HG02973 (cell line): ENCODE results near the gene TAOK3.
"Not testable (repeated sequence)": the region's sequence is repeated elsewhere in the genome, so short reads cannot be mapped to it uniquely, and the experiment has no call there.

Source experiments
- ATAC-seq: cut with Tn5 transposase; IDR thresholded peaks from one replicate; pipeline ENCODE4 v1.9.1; 2021; ENCODE audit warnings: moderate library complexity; ENCODE audit not compliant: unreplicated experiment

The TAOK3 gene

DNA sequence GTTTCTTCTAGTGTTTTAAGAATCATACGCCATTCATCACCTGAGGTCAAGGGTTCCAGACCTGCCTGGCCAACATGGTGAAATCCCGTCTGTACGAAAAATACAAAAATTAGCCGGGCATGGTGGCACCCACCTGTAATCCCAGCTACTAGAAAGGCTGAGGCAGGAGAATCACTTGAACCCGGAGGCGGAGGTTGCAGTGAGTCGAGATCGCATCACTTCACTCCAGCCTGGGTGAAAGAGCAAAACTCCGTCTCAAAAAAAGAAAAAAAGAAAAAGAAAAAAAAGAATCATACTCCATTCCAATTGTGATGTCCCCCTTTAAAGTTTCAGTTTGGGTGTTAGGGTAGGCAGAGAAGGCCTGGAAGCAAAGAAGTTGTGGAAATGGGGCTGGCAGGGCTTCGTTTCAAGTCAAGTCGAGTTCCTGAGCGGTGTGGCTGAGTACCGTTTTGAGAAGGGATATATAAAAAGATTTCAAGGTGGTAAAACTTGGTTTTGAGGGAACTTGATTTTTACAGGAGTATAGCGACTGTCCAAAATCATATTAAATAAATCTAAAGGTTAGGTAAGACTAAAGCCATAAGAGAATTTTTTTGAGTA is 1.5 kb upstream of the TAOK3 start:
- no peak for ATAC-seq

DNA sequence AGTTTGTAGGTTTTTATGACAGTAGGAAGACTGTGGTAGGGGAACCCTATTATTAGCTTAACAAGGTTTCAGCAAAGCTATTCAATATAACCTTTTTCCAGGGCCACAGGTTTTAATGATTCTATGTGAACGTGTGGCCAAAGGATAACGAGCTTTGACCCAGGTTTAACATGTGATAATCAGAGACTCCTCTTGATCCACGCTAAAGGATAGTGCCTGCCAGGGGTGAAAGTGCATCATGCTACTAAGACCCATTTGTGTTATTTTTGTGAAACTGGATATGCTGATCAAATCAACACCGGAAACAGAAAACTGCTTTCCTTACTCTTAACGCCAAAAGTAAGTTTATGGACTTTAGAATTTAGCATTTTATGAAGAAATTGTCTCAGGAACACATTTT is 909 bp upstream of the TAOK3 start:
- no peak for ATAC-seq

DNA sequence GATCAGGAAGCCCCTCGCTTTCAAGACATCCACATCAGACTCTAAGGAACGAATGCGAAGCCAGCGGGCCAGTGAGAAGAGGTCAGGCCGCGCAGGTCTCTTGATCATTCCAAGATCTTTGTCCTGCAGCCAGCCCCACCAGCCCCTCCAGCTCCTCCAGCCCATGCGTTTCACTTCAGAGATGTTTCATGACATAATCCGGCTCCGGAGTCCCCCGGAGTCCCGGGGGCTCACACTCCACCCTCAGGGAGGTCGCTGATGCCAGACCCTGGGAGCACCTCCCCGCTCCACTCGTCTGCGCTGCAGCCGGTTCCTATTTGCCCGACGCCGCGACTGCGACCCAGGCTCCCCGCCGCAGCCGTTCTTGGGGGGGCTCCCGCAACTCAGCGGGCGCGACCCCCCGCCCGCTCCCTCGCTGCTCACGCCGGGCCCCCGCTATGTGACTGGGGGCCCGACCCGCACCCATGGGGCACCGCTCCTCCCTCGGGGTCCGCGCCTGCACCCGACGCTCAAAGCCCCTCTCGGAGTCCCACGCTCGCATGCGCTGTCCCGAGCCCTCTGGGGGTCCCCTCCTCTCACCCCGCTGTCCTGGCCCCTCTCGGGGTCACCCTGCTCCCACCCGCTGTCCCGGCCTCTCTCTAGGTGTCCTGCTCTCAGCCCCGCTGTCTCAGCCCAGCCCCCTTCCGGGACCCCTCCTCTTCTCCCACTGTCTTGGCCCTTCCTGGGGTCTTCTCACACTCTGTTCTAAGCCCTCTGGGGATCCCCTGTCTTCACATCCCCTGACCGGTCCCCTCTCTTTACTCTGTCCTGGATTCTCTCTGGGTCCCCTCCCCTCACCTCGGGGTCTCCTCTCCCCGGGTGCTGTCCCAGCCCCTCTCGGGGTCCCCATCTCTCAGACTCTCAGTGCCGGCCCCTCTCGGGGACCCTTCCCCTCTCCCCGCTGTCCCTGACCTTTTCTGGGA is 1.1 kb downstream of the TAOK3 start:
- no peak for ATAC-seq

DNA sequence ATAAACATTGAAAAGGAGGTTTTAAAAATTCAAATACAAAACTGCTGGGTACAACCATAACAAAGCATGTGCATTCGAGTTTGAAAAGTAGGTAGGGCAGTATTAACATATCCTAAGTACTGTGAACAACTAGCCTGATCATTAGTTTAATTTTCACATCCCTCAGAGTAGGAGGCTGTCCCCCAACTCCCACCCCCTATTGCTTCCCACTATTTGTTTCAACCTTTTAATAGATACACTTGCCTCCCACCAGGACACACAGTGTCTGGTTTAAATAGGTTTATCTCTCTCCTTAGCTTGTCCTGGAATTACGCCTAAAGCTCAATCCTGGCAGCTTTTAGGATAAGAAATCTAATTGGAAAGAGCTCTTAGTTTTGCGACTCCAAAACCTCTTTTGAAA is 2.1 kb downstream of the TAOK3 start:
- ATAC-seq: no peak

DNA sequence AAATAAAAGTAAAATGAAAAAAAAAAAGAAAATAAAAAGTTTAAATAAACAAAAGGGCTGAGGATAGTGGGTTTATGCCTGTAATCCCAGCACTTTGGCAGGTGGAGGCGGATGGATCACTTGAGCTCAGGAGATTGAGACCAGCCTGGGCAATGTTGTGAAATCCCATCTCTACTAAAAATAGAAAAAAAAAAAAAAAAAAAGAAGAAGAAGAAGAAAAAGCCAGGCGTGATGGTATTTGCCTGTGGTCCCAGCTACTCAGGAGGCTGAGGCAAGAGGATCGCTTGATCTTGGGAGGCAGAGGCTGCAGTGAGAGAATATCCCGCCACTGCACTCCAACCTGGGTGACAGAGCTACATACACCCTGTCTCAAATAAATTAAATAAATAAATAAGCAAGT is 3.9 kb downstream of the TAOK3 start:
- no peak for ATAC-seq

DNA sequence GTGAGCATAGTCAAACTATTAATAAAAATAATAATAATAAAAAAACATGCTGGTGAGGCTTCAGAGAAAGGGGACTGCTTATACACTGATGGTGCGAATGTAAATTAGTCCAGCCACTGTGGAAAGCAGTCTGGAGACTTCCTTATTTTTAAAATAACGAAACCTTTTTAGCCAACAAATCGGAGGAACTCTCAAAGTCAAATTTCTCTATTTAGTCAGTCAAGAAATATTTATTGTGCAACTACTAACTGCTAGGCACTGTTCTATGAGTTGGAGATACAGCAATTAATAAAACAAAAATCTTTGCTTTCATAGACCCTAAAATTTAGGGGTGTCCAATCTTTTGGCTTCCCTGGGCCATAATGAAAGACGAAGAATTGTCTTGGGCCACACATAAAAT is 10.8 kb downstream of the TAOK3 start:
- ATAC-seq: no peak

DNA sequence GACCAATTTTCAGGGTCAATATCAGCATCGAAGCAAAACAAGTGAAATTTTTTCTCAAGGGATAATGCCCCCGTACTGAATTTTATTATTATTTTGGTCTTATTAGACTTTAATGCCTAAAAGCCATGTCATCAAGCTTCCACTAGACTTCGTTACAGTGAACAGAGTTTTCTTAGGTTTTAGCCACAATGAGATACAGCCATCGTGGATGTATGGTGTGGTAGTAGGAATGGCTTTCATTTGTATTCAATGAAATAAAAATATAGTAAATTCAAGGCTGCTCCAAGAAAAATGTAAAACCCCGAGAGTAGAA is 11.7 kb downstream of the TAOK3 start:
- no peak for ATAC-seq

DNA sequence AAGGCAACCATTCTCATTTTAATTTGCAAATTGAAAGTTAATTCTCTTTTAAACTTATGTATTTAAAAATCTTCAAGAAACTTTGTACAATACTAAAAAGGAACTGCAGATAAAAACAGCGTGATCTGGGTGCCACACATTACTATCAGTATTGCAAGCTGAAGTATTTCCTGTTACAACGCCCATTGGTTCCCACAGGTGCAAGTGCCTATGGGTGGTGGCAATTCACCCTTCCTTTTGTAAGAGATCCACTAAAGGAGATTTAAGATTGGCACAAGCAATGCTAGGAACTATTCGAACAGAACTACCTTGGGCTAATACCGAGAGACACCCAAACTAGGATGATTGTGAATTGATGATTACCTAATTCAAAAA is 13.2 kb downstream of the TAOK3 start:
- ATAC-seq: no peak

DNA sequence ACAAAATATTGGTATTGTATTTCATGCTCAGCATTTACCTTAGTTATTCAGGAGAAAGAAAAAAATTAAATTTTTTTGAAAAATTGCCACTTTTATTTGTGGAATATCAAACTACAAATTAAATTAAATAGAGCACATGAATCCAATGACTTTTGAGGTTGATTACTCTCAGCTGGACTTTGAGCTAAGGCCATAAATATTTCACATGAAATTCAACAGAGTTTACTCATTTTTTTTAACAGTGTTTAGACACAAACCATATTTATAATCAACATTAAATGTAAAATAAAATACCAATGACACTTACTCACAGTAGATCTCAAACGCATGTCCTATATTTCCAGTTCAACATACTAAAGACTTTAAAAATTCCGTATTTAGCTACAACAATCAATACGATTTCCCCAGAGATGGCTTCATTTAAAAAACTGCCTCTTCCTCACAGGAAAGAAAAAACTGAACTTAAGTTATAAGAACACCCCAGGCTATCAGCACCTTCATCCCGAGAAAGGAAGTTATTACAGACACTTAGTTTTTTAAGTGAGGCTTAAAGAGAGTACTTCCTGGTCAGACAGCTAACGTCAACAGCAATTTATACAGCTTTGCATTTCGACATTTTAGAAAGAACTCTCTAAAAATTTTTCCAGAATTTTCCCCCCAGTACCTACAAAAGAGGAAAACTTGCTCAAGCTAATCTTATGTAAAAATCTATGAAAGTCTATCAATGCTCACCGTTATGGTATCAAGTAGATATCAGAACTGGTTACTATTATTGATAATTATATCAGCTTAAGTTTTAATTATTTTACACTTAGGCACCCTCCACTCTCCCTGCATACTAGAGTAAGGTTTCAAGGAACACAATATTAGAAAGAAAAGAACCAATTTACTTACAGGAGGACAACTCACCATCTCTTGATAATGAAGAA is 13.8 kb downstream of the TAOK3 start:
- ATAC-seq: no peak

DNA sequence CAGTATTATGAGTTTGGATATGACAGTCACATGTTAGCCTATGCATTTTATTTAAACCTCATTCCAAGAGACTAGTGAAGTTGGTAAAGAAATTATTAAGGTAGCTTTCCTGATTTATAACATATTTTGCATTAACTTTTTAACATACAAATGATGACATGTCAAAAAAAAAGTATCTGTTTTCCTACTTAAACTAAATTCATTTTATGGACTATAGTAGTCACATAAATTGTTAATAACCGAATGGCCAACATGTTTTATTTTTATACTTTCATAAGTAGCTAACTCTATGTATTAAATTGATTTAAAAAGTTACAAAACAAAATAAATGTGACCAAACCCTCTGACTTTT is 14.7 kb downstream of the TAOK3 start:
- no peak for ATAC-seq

DNA sequence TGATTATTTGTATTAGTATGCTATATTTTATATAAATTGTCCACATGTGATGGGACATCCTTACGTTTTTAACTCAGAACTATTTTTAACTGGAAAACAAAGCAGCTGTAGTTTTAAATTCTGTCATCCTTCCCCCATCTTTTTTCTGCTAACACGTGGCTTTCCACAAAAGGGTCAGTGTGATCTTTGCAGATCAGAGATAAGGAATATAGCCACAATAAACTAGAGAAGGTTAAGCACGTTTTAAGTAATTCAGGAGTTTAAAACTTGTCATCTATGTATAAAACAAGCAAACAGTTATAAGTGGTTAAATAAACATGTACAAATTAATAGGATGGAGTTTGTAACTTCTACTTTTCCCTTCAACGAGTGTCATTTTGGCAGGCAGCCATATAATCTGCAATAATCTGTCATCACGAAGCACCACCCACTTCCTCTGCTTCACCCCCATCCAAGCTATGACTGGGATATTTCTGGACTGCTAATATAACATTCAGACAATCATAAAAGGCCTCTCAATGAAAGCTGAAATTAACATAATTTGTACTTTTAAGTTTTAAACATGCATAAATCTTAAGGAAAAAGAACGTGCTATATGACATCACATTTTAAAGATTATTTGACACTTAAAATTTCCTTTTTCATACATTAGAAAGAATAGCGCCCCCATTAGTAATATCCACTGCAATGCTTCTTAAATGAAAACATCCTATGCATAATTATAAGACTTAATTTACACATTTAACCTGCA is 15.3 kb downstream of the TAOK3 start:
- ATAC-seq: peak; percentile 63

DNA sequence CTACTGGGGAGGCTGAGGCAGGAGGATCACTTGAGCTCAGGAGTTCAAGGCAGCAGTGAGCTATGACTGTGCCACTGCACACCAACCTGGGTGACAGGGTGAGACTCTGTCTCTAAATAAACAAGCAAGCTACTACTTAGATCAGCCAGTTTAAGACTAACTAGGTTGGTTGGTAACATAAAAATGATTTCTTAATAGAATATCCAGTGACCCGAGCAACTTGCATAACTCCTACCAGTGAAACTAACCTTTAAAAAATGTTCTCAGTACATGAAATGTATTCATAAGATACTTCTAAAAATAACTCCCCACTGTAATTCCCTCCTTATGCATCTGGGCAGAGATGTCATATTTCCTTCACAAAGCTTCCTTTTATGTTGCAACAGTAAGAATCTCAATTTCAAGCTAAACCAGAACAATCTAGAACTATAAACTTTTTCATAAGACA is 15.9 kb downstream of the TAOK3 start:
- no peak for ATAC-seq

DNA sequence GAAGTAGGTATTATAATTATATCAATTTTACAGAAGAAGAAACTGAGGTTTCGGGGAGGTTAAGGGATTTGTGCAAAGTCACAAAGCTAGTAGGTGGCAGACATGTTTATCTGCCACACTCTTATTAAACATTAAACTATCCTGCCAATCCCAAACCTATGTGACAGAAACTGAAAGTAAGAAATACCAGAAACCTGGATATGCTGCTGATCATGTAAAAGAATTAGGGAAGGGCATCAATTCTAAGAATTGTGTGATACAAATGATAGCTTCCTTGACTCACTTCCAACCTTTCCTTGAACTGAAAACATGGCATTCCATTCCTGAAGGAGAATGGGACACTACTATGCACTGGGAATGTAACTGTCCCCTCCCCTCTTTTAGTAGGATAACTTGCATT is 16.9 kb downstream of the TAOK3 start:
- ATAC-seq: no peak

DNA sequence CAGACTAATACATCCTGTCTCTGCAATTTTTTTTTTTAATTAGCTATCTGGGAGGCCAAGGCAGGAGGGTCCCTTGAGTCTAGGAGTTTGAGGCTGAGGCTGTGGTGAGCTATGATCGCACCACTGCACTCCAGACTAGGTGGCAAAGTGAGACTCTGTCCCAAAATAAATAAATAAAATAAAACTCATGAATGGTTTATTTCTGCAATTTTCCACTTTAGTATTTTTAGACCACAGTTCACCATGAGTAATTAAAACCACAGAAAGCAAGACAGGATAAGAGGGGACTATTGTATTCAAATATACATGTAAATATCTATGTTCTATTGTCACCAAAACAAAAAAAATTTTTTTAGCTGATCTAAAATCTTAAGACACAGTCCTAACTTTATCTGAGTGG is 17.8 kb downstream of the TAOK3 start:
- ATAC-seq: no peak

DNA sequence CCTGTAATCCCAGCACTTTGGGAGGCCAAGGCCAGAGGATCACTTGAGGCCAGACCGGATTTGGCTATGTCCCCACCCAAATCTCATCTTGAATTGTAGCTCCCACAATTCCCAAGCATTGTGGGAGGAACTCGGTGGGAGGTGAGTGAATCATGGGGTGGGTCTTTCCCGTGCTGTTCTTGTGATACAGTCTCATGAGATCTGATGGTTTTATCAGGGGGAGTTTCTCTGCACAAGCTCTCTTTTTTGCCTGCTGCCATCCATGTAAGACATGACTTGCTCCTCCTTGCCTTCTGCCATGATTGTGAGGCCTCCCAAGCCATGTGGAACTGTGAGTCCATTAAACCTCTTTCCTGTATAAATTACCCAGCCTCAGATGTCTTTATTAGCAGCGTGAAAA is 18.2 kb downstream of the TAOK3 start:
- not testable (repeated sequence) for ATAC-seq

DNA sequence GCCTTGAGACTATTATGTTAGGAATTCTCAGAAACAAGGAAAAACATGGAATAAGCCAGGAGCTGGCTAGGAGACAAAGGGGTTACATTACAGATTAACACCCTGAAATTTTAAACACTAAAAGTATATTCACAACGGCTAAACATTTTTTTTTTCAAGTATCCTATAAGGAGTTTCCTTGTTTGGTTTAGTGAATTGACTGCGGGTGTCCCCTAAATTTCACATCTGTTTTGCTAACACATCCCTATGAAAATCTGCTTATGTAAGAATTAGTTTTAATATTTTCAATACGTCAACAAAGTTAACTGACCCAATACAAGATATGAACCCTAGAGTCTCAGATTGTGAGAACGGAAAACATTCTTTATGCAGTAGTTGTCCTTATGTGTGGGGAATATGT is 19.0 kb downstream of the TAOK3 start:
- ATAC-seq: no peak

DNA sequence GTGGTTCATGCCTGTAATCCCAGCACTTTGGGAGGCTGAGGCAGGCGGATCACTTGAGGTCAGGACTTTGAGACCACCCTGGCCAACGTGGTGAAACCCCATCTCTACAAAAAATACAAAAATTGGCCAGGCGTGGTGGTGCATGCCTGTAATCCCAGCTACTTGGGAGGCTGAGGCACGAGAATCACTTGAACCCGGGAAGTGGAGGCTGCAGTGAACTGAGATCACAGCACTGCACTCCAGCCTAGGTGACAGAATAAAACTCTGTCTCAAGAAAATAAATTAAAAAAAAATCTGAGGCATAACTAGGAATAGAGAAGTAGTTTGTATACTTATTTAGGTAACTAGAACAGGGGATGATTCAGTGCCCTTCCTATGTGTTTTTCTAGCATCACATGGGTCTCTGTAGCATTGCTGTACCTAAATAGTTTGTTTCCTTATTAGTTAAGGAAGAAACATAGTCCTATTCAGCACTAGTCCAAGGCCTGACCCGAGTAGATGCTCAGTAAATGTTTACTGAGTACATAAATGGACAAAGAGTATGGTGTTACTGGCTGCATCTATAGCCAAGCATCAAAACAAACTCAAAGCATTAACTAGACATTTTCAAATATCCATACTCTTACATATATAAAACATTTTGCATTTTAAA is 21.7 kb downstream of the TAOK3 start:
- ATAC-seq: no peak

DNA sequence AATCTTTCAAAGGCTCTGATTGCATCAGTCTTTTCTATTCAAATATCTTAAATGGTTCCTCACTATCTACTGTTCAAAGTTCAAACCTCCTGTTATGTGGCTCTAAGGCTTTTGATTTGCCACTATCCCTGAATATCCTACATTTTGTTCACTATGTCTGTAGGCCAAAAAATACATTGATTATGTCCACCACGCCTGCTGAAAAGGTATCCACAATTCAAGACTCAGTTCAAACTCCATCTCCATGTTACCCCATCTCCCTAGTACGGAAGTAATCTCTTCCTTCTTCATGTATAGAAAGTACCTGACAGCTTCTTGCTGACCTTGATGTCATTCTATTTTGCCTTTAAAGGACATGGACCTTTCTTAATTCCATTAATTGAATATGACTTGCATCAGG is 24.8 kb downstream of the TAOK3 start:
- no peak for ATAC-seq

DNA sequence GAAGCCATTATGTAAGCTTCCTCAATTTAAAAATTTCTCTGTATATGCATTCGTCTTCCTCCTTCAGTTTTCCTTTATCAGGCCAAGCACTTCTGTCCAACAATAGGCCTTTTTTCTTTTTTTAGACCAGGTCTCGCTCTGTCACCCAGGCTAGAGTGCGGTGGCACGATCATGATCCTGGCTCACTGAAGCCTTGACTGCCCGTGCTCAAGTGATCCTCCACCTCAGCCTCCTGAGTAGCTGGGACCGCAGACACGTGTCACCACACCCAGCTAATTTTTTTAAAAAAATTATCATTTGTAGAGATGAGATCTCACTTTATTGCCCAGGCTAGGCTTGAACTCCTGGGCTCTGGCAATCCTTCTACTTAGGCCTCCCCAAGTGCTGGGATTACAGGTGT is 25.8 kb downstream of the TAOK3 start:
- ATAC-seq: no peak

DNA sequence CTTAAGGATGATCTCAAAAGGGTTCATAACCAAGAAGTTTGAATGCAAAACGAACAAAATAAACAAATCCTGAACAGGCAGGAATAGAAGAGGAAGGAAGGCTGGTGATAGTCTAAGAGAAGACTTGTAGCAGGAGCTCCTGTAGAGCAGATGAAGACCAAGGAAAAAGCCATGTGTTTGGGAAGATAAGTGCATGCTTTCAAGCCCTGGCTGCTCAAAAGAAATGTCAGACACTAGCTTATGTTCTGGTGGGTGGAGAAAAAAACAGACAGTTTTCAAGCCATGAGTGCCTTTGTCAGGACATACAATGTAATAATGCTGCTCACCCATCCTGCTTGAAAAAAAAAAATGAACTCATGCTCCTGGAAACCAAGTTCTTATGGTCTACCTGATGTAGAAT is 27.4 kb downstream of the TAOK3 start:
- ATAC-seq: no peak

DNA sequence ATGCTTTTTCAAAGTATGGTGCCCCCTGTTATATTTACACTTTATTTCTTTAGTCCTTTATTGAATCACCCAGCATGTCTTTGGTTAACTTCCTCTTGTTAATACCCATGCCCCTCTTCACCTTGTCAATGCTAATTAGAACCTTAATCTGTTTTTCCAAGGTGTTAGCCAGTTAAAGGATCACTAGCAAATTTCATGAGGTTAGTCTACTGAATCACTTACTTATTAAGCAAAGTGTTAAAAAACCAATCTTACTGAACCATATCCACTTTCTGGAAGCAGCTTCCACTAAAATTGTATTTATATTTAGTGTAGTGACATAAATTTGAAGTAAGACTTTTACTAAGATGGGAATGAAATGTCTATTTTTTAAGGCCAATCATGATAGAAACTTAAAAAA is 27.9 kb downstream of the TAOK3 start:
- no peak for ATAC-seq
